Vagina (tissue), 2 donors: Measurements from ENCODE around the gene ZNF385A. TPM values are rescaled to one million over a fixed set of nuclear protein-coding genes. Genes with fewer than 3 reads are reported as not detected.

Experiments used
- DNase-seq, 2 donors: peaks; one replicate each; pipeline ENCODE4 v3.0.0-alpha.2; 2017; ENCODE audit errors: extremely low spot score in 2 of 2
- H3K27ac ChIP-seq: fragments of 200-600 bp; sonication (generic); one replicate; pipeline ENCODE4 v1.5.1; 2019
- H3K27me3 ChIP-seq: fragments of 200-600 bp; sonication (generic); one replicate; pipeline ENCODE4 v1.5.1; 2019
- H3K36me3 ChIP-seq, 2 donors: fragments of 200-600 bp; sonication (generic); one replicate each; pipeline ENCODE4 v1.5.1; 2017 to 2019
- H3K4me1 ChIP-seq: fragments of 200-600 bp; sonication (generic); one replicate; pipeline ENCODE4 v1.5.1; 2019
- H3K4me3 ChIP-seq, 2 donors: fragments of 200-600 bp; sonication (generic); 1 replicate in 1 of 2; 2 replicates in 1 of 2; pipeline ENCODE4 v1.5.1; 2016 to 2019
- H3K9me3 ChIP-seq: fragments of 200-600 bp; sonication (generic); one replicate; pipeline ENCODE4 v1.5.1; 2019
- CTCF ChIP-seq, 3 experiments: fragments of 450-650 bp in 2 of 3; fragments of 200-600 bp in 1 of 3; sonication (generic) in 1 of 3; IDR thresholded peaks; one replicate each; pipeline ENCODE4 v1.5.1; 2017 to 2019; ENCODE audit warnings: antibody characterized with exemption in 3 of 3, mild to moderate bottlenecking in 2 of 3, moderate library complexity in 2 of 3
- POLR2A ChIP-seq, 2 donors: fragments of 450-650 bp; IDR thresholded peaks; one replicate each; pipeline ENCODE4 v1.6.1; 2017; ENCODE audit warnings: antibody characterized with exemption in 2 of 2, mild to moderate bottlenecking in 2 of 2, moderate library complexity in 2 of 2
- POLR2AphosphoS5 ChIP-seq, 2 donors: sonication (generic); formaldehyde crosslinking; IDR thresholded peaks; one replicate each; pipeline ENCODE4 v1.9.0; 2017; ENCODE audit warnings: antibody characterized with exemption in 2 of 2, mild to moderate bottlenecking in 2 of 2, low read depth in 1 of 2; ENCODE audit not compliant: insufficient read depth in 1 of 2
- intact Hi-C: fragments of 100-400 bp; cut with DNase I; formaldehyde crosslinking; loops from one replicate; pipeline ENCODE4 v1.15.1; 2023
- total RNA-seq: library from RNA; depleted of rRNA; stranded (reverse); fragments of >200 nt; gene quantifications from one replicate; pipeline ENCODE4 v1.2.3, GENCODE V29; 2016

Gene ZNF385A
- total RNA-seq, 1 donor from 2014 or later = 38.8 TPM

- H3K27ac ChIP-seq = peak overlapping the region; percentile 96
- no peak for DNase-seq
- intact Hi-C loops = no loop called here
Observed at GRCh38 chr12:54415221-54415929, 30.8 kb upstream of the ZNF385A start.

GRCh38 chr12:54413284-54414190 is 29.0 kb upstream of the ZNF385A start:
- H3K4me1 ChIP-seq = peaks cover 69% of the 10 kb centered on the region
- DNase-seq = no peak
- peaks cover 0 to 5% of the 10 kb centered on the region in 2 donors for H3K36me3 ChIP-seq
- intact Hi-C loops = no loop called here
- no peaks in the 10 kb centered on the region for H3K27me3 ChIP-seq
- no peaks in the 10 kb centered on the region for H3K9me3 ChIP-seq
- peak overlapping the region; percentile 21 to 34 for H3K4me3 ChIP-seq
- no peak for TF ChIP-seq CTCF (IDR thresholded peaks at IDR 0.05)
- TF ChIP-seq POLR2AphosphoS5 (IDR thresholded peaks at IDR 0.05; ENCODE audit: insufficient read depth in 1 of 2, low read depth in 1 of 2) = no peak
- TF ChIP-seq POLR2A (IDR thresholded peaks at IDR 0.05) = no peak
- peak overlapping the region; percentile 96 for H3K27ac ChIP-seq

More at GRCh38 chr12:54415221-54415929, 30.8 kb upstream of the ZNF385A start:
- H3K27me3 ChIP-seq = no peaks in the 10 kb centered on the region
- peak overlapping the region; percentile 37 to 90 for H3K4me3 ChIP-seq
- peaks cover 76% of the 10 kb centered on the region for H3K4me1 ChIP-seq
- H3K36me3 ChIP-seq = no peaks in the 10 kb centered on the region
- no peaks in the 10 kb centered on the region for H3K9me3 ChIP-seq
- TF ChIP-seq POLR2AphosphoS5 (IDR thresholded peaks at IDR 0.05; ENCODE audit: insufficient read depth in 1 of 2, low read depth in 1 of 2) (no peak), POLR2A (IDR thresholded peaks at IDR 0.05) (no peak), CTCF (IDR thresholded peaks at IDR 0.05) (no peak)

- Histone ChIP-seq H3K4me1 (peaks cover 69% of the 10 kb centered on the region), H3K9me3 (no peaks in the 10 kb centered on the region), H3K4me3 (peak overlapping the region; percentile 21 to 34), H3K27me3 (no peaks in the 10 kb centered on the region), H3K36me3 (peaks cover 1 to 12% of the 10 kb centered on the region in 2 donors), H3K27ac (peak overlapping the region; percentile 96)
- intact Hi-C loops = no loop called here
- TF ChIP-seq CTCF (IDR thresholded peaks at IDR 0.05) (no peak), POLR2AphosphoS5 (IDR thresholded peaks at IDR 0.05; ENCODE audit: insufficient read depth in 1 of 2, low read depth in 1 of 2) (no peak), POLR2A (IDR thresholded peaks at IDR 0.05) (no peak)
- no peak for DNase-seq
Observed at GRCh38 chr12:54412786-54413185, 28.3 kb upstream of the ZNF385A start.

GRCh38 chr12:54412348-54412747 is 27.8 kb upstream of the ZNF385A start:
- no peak for DNase-seq
- H3K9me3 ChIP-seq = no peaks in the 10 kb centered on the region
- peak overlapping the region; percentile 96 for H3K27ac ChIP-seq
- peaks cover 66% of the 10 kb centered on the region for H3K4me1 ChIP-seq
- peak overlapping the region; percentile 21 to 34 for H3K4me3 ChIP-seq
- TF ChIP-seq POLR2AphosphoS5 (IDR thresholded peaks at IDR 0.05; ENCODE audit: insufficient read depth in 1 of 2, low read depth in 1 of 2) (no peak), CTCF (IDR thresholded peaks at IDR 0.05) (no peak)
- peaks cover 3 to 16% of the 10 kb centered on the region in 2 donors for H3K36me3 ChIP-seq
- no peaks in the 10 kb centered on the region for H3K27me3 ChIP-seq
- intact Hi-C loops = no loop called here
